Gastrocnemius medialis (tissue), 4 donors: ENCODE results near the gene ZNF396. TPM values are rescaled to one million over a fixed set of nuclear protein-coding genes. Genes with fewer than 3 reads are reported as not detected.
A peak's percentile ranks its signal among the peaks of the same experiment; 100 is the strongest.

ENCODE experiments used
- ATAC-seq, 2 donors: fragments of 150-250 bp; one replicate each; pipeline ENCODE4 v1.9.1; 2016
- DNase-seq, 2 donors: peaks; one replicate each; pipeline ENCODE4 v3.0.0-alpha.2; 2019
- H3K27ac ChIP-seq, 4 donors: fragments of 200-600 bp; sonication (generic); 1 replicate in 1 of 4; 2 replicates in 3 of 4; pipeline ENCODE4 v1.5.1; 2016 to 2018; ENCODE audit warnings: mild to moderate bottlenecking in 2 of 4, moderate library complexity in 1 of 4
- H3K27me3 ChIP-seq, 3 donors: fragments of 200-600 bp; sonication (generic) in 2 of 3; 1 replicate in 1 of 3; 2 replicates in 2 of 3; pipeline versions ENCODE4 v1.5.1 to v1.6.0; 2016 to 2019; ENCODE audit warnings: mild to moderate bottlenecking in 1 of 3, moderate library complexity in 1 of 3
- H3K36me3 ChIP-seq, 2 donors: fragments of 200-600 bp; sonication (generic) in 1 of 2; one replicate each; pipeline ENCODE4 v1.5.1; 2017 to 2018
- H3K4me1 ChIP-seq, 2 donors: fragments of 200-600 bp; sonication (generic) in 1 of 2; one replicate each; pipeline ENCODE4 v1.5.1; 2016 to 2017; ENCODE audit warnings: mild to moderate bottlenecking in 2 of 2
- H3K4me3 ChIP-seq, 4 donors: fragments of 200-600 bp; sonication (generic) in 3 of 4; 1 replicate in 1 of 4; 2 replicates in 3 of 4; pipeline ENCODE4 v1.5.1; 2016 to 2019; ENCODE audit warnings: mild to moderate bottlenecking in 2 of 4
- H3K9me3 ChIP-seq, 3 donors: fragments of 200-600 bp; sonication (generic) in 2 of 3; 1 replicate in 1 of 3; 2 replicates in 2 of 3; pipeline ENCODE4 v1.5.1; 2016 to 2019
- POLR2A ChIP-seq, 2 donors: fragments of 450-650 bp; IDR thresholded peaks; one replicate each; pipeline ENCODE4 v1.6.1; 2017; ENCODE audit warnings: antibody characterized with exemption in 2 of 2, mild to moderate bottlenecking in 2 of 2, moderate library complexity in 2 of 2
- in situ Hi-C, 4 donors: fragments of 200-750 bp; cut with MboI; loops; one replicate each; pipeline versions ENCODE4 v1.15.0 to v1.8.0; 2017; ENCODE audit warnings: low sequenced_read_pairs in 4 of 4
- intact Hi-C: fragments of 100-400 bp; cut with DNase I; formaldehyde crosslinking; loops from one replicate; pipeline ENCODE4 v1.15.1; 2023; ENCODE audit warnings: low total_unique reads
- total RNA-seq, 4 donors: library from RNA; depleted of rRNA; stranded (reverse); fragments of >200 nt; gene quantifications; one replicate each; pipeline versions ENCODE4 v1.1.0 to v1.2.3, GENCODE V29; 2016
- TF ChIP-seq, protein P1 (sequence below), 5 experiments: fragments of 450-650 bp in 3 of 5; fragments of 200-600 bp in 2 of 5; sonication (generic) in 2 of 5; IDR thresholded peaks in 4 of 5; conservative IDR thresholded peaks in 1 of 5; 1 replicate in 4 of 5; 2 replicates in 1 of 5; pipeline ENCODE4 v1.5.1; 2016 to 2019; ENCODE audit warnings: antibody characterized with exemption in 5 of 5, mild to moderate bottlenecking in 3 of 5, moderate library complexity in 3 of 5

The ZNF396 gene
- total RNA-seq, 4 donors from 2014 or later = 0.29 to 0.92 (median 0.63) TPM

GRCh38 chr18:35392375-35392774 is 15.2 kb upstream of the ZNF396 start:
- DNase-seq (no peak), ATAC-seq (no peak)
- TF ChIP-seq, protein P1, sequence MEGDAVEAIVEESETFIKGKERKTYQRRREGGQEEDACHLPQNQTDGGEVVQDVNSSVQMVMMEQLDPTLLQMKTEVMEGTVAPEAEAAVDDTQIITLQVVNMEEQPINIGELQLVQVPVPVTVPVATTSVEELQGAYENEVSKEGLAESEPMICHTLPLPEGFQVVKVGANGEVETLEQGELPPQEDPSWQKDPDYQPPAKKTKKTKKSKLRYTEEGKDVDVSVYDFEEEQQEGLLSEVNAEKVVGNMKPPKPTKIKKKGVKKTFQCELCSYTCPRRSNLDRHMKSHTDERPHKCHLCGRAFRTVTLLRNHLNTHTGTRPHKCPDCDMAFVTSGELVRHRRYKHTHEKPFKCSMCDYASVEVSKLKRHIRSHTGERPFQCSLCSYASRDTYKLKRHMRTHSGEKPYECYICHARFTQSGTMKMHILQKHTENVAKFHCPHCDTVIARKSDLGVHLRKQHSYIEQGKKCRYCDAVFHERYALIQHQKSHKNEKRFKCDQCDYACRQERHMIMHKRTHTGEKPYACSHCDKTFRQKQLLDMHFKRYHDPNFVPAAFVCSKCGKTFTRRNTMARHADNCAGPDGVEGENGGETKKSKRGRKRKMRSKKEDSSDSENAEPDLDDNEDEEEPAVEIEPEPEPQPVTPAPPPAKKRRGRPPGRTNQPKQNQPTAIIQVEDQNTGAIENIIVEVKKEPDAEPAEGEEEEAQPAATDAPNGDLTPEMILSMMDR (IDR thresholded peaks at IDR 0.05 in 4 of 5, conservative IDR thresholded peaks at IDR 0.05 in 1 of 5) = no peak
- TF ChIP-seq POLR2A (IDR thresholded peaks at IDR 0.05) = no peak
- intact Hi-C loops = no loop called here
- no peaks in the 10 kb centered on the region for H3K4me1 ChIP-seq
- no peak overlapping the region for H3K4me3 ChIP-seq
- no peaks in the 10 kb centered on the region for H3K9me3 ChIP-seq
- H3K27ac ChIP-seq = no peak overlapping the region
- H3K27me3 ChIP-seq = no peaks in the 10 kb centered on the region
- H3K36me3 ChIP-seq = no peaks in the 10 kb centered on the region
- in situ Hi-C loops = loop anchor here in 1 of 4 donors (25.0 kb wide), 1 partner anchor 570 kb away; the partner anchor contains the start of gene RMP24

DNA sequence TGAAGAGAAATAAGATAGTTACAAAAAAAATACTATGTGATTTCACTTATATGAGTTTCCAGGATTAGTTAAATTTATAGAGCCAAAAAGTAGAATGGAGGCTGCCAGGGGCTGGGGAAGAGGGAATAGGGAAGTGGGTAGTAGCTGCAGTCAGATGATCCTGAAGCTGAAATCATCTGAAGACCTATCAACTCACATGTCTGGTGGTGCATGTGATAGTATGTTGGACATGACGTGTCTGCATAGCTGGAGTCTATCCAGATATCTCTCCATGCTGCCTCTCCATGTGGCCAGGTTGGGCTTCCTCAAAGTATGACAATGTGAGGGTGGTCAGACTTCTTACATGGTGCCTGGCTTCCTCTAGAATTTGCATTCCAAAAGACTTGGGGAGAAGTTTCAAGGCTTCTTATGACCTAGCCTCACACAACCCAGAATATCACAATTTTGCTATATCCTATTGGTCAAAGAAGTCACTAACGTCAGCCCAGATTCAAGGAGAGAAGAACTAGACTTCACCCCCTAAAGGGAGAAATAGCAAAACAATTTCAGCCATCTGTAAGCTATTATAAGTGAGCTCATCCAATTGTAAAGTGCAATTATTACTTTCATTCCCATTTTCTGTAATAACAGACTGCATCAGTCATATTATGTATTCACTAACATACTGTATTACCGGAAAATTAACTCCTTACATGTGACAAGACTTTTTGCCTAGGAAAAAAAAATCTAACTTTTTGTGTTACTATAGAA is 14.0 kb upstream of the ZNF396 start:
- TF ChIP-seq, protein P1 (IDR thresholded peaks at IDR 0.05 in 4 of 5, conservative IDR thresholded peaks at IDR 0.05 in 1 of 5) = no peak
- no peak for TF ChIP-seq POLR2A (IDR thresholded peaks at IDR 0.05)
- Histone ChIP-seq H3K9me3 (no peaks in the 10 kb centered on the region), H3K27ac (no peak overlapping the region), H3K4me1 (no peaks in the 10 kb centered on the region), H3K27me3 (no peaks in the 10 kb centered on the region), H3K4me3 (no peak overlapping the region), H3K36me3 (no peaks in the 10 kb centered on the region)
- in situ Hi-C loops = loop anchor here in 1 of 4 donors (25.0 kb wide), 1 partner anchor 571 kb away; the partner anchor contains the start of gene RMP24
- intact Hi-C loops = no loop called here
- DNase-seq (no peak), ATAC-seq (no peak)

DNA sequence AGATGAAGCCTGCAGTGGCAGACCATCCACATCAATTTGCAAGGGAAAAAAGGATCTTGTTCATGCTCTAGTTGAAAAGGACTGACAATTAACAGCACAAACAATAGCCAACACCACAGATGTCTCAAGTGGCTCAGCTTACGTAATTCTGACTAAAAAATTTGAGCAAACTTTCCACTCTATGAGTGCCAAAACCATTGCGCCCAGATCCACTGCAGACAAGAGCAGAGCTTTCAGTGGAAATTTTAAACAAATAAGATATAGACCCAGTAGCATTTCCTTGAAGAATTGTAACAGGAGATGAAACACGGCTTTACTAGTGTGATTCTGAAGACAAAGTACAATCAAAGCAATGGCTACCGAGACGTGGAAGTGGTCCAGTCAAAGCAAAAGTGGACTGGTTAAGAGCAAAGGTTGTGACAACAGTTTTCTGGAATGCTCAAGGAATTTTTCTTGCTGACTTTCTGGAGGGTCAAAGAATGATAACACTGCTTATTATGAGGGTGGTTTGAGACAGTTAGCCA is 12.0 kb upstream of the ZNF396 start:
- no peaks in the 10 kb centered on the region for H3K27me3 ChIP-seq
- in situ Hi-C loops (loop anchor here in 1 of 4 donors (25.0 kb wide), 1 partner anchor 573 kb away; the partner anchor contains the start of gene RMP24), intact Hi-C loops (no loop called here)
- TF ChIP-seq, protein P1 (IDR thresholded peaks at IDR 0.05 in 4 of 5, conservative IDR thresholded peaks at IDR 0.05 in 1 of 5) = no peak
- no peak for TF ChIP-seq POLR2A (IDR thresholded peaks at IDR 0.05)
- DNase-seq (no peak), ATAC-seq (no peak)
- peak overlapping the region in 1 of 4 donors; percentile 39 for H3K27ac ChIP-seq
- H3K36me3 ChIP-seq = no peaks in the 10 kb centered on the region
- no peak overlapping the region for H3K4me3 ChIP-seq
- no peaks in the 10 kb centered on the region for H3K4me1 ChIP-seq
- no peaks in the 10 kb centered on the region for H3K9me3 ChIP-seq

- Histone ChIP-seq H3K27ac (no peak overlapping the region), H3K4me1 (no peaks in the 10 kb centered on the region), H3K36me3 (no peaks in the 10 kb centered on the region), H3K27me3 (no peaks in the 10 kb centered on the region), H3K4me3 (no peak overlapping the region), H3K9me3 (no peaks in the 10 kb centered on the region)
- in situ Hi-C loops = loop anchor here in 1 of 4 donors (25.0 kb wide), 1 partner anchor 575 kb away; the partner anchor contains the start of gene RMP24
- DNase-seq = no peak
- intact Hi-C loops = no loop called here
- ATAC-seq = no peak
- TF ChIP-seq, protein P1 (IDR thresholded peaks at IDR 0.05 in 4 of 5, conservative IDR thresholded peaks at IDR 0.05 in 1 of 5) = no peak
- TF ChIP-seq POLR2A (IDR thresholded peaks at IDR 0.05) = no peak
These were observed 10.0 kb upstream of the ZNF396 start for GRCh38 chr18:35387152-35387571.
